IMR-90 (cell line): ENCODE results near the gene IL3RA.

Experiments
- BHLHE40 ChIP-seq: fragments of 150-350 bp; IDR thresholded peaks from 2 replicates; pipeline ENCODE4 v1.6.1; 2016; ENCODE audit warnings: mild to moderate bottlenecking, low read depth, low read length
- CEBPB ChIP-seq: IDR thresholded peaks from 2 replicates; pipeline ENCODE4 v1.6.1; 2012; ENCODE audit warnings: low read depth, low read length, improper control_type of control experiment
- FOS ChIP-seq: fragments of 150-350 bp; IDR thresholded peaks from 2 replicates; pipeline ENCODE4 v1.6.1; 2016; ENCODE audit warnings: low read depth, low read length
- MAFK ChIP-seq: IDR thresholded peaks from 2 replicates; pipeline ENCODE4 v1.6.1; 2012; ENCODE audit warnings: low read depth, low read length, improper control_type of control experiment
- MAZ ChIP-seq: IDR thresholded peaks from 2 replicates; pipeline ENCODE4 v1.6.1; 2012; ENCODE audit warnings: low read depth, mild to moderate bottlenecking, low read length, improper control_type of control experiment, moderate library complexity, borderline replicate concordance
- MXI1 ChIP-seq: IDR thresholded peaks from 2 replicates; pipeline ENCODE4 v1.6.1; 2012; ENCODE audit warnings: low read depth, mild to moderate bottlenecking, low read length, moderate library complexity, borderline replicate concordance
- POLR2A ChIP-seq: IDR thresholded peaks from 2 replicates; pipeline ENCODE4 v1.6.1; 2012; ENCODE audit warnings: mild to moderate bottlenecking, low read depth, low read length
- RAD21 ChIP-seq: IDR thresholded peaks from 2 replicates; pipeline ENCODE4 v1.6.1; 2012; ENCODE audit warnings: low read length, improper control_type of control experiment
- RCOR1 ChIP-seq: IDR thresholded peaks from 2 replicates; pipeline ENCODE4 v1.6.1; 2012; ENCODE audit warnings: mild to moderate bottlenecking, low read length, improper control_type of control experiment; ENCODE audit not compliant: insufficient replicate concordance
- RFX5 ChIP-seq: IDR thresholded peaks from 2 replicates; pipeline ENCODE4 v1.8.0; 2012; ENCODE audit warnings: low read depth, mild to moderate bottlenecking, low read length, moderate library complexity
- SMC3 ChIP-seq: fragments of 150-350 bp; IDR thresholded peaks from 2 replicates; pipeline ENCODE4 v1.6.1; 2016; ENCODE audit warnings: low read depth, mild to moderate bottlenecking, antibody characterized with exemption, low read length, moderate library complexity
- TF ChIP-seq, protein P1 (sequence below): conservative IDR thresholded peaks from 2 replicates; pipeline ENCODE4 v1.5.1; 2012; ENCODE audit warnings: mild to moderate bottlenecking, low read depth, low read length, improper control_type of control experiment
- TF ChIP-seq, protein P2 (sequence below): fragments of 150-350 bp; IDR thresholded peaks from 2 replicates; pipeline ENCODE4 v1.6.1; 2016; ENCODE audit warnings: low read depth, mild to moderate bottlenecking, low read length, moderate library complexity, borderline replicate concordance

DNA sequence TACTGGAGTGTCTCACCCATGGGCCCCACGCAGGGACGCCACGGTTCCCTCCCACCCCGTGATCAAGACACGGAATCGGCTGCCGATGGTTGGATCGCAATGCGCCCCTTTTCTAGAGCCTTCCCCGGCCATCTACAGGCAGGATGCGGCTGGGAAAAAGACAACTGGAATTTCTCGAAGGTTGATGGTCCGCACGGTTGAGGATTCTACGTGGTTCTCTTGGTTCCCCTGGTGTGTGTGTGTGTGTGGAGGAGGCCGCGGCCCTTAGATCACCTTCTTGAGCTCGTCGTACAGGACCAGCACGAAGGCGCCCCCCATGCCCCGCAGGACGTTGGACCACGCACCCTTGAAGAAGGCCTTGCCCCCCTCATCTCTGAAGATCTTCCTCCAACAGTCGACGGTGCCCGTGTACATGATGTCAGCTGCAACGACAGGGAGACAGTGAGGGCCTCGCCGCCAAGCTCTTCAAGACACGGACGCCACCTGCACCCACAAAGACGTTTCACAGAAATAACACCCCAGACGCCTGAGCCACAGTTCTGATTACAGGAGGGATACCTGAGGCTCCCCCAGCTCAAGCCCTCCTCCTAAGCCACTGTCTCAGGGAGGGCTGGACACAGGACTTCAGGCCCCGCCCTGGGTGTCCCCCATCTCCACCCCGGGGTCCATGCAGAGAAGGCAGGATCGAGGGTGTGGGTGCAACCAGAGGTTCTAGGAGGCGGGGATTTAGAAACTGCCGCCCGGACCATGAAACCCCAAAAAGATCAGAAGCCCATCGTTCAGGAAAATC, 49.9 kb downstream of the IL3RA start:
- TF ChIP-seq POLR2A, result no peak
- no peak for TF ChIP-seq RCOR1
- TF ChIP-seq, protein P1, sequence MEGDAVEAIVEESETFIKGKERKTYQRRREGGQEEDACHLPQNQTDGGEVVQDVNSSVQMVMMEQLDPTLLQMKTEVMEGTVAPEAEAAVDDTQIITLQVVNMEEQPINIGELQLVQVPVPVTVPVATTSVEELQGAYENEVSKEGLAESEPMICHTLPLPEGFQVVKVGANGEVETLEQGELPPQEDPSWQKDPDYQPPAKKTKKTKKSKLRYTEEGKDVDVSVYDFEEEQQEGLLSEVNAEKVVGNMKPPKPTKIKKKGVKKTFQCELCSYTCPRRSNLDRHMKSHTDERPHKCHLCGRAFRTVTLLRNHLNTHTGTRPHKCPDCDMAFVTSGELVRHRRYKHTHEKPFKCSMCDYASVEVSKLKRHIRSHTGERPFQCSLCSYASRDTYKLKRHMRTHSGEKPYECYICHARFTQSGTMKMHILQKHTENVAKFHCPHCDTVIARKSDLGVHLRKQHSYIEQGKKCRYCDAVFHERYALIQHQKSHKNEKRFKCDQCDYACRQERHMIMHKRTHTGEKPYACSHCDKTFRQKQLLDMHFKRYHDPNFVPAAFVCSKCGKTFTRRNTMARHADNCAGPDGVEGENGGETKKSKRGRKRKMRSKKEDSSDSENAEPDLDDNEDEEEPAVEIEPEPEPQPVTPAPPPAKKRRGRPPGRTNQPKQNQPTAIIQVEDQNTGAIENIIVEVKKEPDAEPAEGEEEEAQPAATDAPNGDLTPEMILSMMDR, result no peak
- TF ChIP-seq BHLHE40, result no peak
- no peak for TF ChIP-seq SMC3
- no peak for TF ChIP-seq FOS
- no peak for TF ChIP-seq RFX5
- no peak for TF ChIP-seq CEBPB
- TF ChIP-seq MXI1, result no peak
- no peak for TF ChIP-seq MAFK
- no peak for TF ChIP-seq MAZ
- no peak for TF ChIP-seq RAD21
- TF ChIP-seq, protein P2, sequence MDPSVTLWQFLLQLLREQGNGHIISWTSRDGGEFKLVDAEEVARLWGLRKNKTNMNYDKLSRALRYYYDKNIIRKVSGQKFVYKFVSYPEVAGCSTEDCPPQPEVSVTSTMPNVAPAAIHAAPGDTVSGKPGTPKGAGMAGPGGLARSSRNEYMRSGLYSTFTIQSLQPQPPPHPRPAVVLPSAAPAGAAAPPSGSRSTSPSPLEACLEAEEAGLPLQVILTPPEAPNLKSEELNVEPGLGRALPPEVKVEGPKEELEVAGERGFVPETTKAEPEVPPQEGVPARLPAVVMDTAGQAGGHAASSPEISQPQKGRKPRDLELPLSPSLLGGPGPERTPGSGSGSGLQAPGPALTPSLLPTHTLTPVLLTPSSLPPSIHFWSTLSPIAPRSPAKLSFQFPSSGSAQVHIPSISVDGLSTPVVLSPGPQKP, result no peak
